HG02970 (cell line): ENCODE results near the gene KLC1.
"Not testable (repeated sequence)": the region's sequence is repeated elsewhere in the genome, so short reads cannot be mapped to it uniquely, and the experiment has no call there.

Experiments
- ATAC-seq: cut with Tn5 transposase; IDR thresholded peaks from one replicate; pipeline ENCODE4 v1.9.1; 2021; ENCODE audit warnings: mild to moderate bottlenecking, moderate library complexity, moderate number of reproducible peaks; ENCODE audit not compliant: unreplicated experiment, low FRiP score

KLC1 gene

DNA sequence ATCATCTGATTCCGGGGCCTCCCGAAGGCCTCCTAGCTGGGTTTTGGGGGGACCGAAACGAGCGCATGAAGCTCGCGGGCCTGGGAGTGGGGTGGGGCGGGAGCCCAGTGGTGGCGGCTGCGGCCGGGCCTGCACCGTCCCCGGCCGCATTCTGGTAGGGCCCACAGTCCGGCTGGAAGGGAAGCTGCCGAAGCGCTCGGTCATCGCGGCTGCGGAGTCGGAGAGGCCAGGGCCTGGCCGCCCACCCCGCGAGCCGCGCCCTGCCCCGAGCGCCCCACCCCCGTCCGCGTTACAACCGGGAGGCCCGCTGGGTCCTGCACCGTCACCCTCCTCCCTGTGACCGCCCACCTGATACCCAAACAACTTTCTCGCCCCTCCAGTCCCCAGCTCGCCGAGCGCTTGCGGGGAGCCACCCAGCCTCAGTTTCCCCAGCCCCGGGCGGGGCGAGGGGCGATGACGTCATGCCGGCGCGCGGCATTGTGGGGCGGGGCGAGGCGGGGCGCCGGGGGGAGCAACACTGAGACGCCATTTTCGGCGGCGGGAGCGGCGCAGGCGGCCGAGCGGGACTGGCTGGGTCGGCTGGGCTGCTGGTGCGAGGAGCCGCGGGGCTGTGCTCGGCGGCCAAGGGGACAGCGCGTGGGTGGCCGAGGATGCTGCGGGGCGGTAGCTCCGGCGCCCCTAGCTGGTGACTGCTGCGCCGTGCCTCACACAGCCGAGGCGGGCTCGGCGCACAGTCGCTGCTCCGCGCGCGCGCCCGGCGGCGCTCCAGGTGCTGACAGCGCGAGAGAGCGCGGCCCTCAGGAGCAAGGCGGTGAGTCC is at the start of gene KLC1:
Gene KLC1 (plus strand): TSS at position 528 of the 819 bp plus-strand sequence. CDS start 25,354 bp downstream, outside the sequence.
- ATAC-seq: peak; percentile 51

DNA sequence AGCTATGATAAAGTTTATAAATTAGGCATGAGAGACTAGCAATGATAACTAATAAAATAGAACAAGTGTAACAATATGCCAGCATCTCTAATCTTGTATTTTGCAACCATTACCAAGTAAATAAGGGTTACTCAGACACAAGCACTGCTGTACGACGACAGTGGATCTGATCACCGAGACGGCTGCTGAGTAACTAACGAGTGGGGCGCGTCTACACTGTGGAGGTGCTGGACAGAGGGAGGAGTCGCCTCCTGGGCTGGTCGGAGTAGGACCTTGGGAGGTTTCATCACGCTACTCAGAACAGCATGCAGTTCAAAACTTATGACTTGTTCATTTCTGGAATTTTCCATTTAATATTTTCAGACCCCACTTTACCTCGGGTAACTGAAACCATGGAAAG is 47.8 kb upstream of the KLC1 start:
- no peak for ATAC-seq

DNA sequence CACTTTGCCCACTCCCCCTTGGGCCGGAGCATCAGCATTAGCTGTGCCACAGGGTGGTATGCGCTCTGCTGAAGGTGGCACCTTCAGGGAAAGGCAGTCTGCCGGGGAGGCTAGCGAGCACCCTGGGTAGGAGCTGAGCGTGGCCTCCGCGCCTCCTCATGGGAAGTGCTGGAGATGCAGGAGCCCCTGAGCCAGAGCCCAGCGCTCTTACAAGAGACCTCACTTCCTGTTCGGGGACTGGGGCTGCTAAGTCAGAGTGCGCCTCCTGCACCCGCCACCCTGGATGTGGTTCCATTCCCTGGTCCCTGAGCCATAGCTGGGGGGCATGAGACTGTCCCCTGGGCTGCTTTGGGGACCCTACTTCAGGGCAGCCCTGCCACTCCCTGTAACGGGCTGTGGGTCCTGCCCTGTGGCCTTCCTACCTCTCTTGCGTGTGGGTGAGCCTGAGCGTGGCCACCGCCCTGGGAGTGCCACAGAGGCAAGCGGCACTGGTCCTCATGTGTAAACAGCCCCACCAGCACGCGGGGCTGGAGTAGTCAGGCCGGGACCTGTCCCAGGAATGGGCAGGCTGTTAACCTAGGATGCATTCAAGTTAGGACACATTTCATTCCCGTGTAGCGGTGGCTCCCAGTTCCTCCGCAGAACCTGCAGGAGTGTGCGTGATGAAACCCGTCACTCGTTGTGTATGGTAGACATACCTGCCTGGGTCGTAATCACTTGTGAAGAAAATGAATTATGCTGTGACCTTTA is 46.9 kb upstream of the KLC1 start:
- no peak for ATAC-seq

DNA sequence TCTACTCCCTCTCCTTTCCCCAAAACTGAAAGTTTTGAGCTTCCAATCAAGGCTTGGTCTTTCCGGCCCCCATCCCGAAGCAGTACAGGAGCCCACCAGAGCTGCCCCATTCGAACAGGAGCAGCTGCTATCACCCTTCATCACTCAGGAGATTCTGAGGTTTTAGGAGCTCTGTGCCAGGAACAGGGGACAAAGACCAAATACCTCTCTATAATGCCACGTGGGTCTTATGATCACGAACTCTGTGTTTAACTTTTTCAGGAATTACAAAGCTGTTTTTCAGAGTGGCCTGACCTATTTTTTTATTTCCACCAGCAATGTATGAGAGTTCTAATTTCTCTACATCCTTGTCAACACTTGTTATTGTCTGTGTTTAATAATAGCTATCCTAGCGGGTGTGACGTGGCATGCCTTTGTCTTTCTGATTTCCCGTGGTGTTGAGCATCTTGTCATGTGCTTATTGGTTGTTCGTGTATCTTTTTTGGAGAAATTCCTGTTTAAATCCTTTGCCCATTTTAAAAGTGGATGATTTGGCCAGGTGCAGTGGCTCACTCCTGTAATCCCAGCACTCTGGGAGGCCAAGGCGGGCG is 44.6 kb upstream of the KLC1 start:
- no peak for ATAC-seq

DNA sequence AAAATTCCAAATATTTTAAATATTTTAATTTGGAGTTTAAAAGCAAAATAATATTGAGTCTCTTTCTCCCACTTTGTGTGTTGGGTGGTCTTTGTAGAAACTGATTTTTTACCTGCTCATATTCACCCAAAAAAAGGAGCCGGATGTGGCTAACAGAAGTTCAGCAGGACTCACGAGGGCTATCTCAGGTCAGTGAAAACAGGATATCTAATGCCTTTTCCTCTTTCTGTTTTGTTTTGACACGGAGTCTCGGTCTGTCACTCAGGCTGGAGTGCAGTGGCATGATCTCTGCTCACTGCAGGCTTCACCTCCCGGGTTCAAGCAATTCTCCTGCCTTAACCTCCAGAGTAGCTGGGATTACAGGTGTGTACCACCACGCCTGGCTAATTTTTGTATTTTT is 35.4 kb upstream of the KLC1 start:
- ATAC-seq: peak; percentile 72

DNA sequence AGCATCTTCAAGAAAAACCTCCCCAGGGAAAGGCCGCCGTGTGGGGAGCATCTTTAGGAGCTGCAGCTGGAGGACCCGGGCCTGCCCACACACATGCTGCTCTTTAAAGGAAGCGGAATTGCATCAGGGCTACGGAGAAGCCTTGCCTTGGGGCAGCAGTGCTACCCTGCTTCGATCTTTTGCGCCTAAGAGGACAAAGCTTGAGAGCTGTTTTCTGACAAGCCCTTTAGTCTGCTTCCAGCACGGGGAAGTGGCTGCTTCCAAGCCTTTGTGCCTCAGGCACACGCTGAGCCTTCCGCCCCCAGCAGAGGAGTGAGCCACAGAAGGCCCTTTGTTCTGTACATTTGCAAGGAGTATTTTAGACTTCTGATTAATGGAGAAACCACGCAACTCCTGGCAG is 34.7 kb upstream of the KLC1 start:
- ATAC-seq: no peak

DNA sequence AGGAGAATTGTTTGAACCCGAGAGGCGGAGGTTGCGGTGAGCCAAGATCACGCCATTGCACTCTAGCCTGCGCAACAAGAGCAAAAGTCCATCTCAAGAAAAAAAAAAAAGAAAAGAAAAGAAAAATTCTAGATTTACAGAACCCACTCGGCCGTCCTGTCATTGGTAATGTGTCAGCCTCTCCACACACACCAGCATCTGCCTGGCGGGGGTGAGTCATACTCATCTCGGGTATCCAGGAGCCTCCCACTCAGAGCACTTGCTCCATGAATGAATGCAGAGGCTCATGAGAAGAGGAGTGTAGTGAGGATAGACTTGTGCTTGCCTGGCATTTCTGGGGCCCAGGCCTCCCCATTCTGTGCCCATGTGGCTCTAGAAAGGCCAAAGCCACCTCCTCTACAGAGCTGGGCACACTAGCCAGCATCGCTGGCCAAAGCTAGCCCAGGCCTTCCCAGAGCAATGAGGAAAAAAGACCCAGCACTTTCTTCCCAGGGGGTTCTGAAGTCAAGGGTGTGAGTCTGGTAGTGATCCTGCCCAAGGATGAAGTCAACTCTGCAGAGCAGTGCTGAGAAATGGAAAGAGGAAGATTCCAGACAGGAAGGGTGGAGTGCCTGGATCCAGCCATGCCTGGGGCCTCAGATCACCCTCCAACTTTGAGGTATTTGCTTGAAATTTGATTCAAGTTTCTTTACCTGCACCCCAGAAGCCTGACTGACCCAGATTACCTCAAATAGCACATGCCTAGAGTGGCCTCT is 31.2 kb upstream of the KLC1 start:
- no peak for ATAC-seq

DNA sequence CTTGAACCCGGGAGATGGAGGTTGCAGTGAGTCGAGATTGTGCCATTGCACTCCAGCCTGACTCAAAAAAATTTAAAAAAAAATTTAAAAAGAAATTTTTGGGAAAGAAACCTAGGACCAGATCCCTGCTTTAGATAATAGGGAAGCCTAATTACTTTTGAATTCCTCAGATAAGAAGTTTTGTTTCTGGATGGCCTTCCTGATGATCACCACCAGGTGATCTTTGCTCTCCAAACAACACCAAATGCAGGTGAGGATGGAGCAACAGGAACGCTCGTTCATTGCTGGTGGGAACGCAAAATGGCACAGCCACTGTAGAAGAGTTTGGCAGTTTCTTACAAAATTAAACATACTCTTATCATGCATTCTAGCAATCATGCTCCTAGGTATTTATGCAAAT is 28.5 kb upstream of the KLC1 start:
- no peak for ATAC-seq

DNA sequence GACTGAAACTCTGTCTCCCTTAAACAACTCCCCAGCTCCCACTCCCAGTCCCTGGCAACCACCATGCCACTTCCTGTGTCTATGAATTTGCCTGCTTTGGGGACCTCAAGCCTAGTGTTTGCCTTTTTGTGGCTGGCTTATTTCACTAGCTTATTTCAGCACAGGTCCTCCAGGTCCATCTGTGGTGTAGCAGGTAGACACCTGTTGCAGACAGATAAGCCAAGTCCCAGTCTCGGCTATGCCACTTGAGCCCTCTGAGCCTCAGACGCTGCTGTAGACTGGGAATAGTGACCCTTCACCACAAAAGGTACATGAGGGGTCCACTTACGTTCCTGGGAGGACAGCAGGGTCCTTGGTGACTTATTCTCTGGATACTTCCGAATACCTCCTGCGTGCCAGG is 24.4 kb upstream of the KLC1 start:
- ATAC-seq: no peak

DNA sequence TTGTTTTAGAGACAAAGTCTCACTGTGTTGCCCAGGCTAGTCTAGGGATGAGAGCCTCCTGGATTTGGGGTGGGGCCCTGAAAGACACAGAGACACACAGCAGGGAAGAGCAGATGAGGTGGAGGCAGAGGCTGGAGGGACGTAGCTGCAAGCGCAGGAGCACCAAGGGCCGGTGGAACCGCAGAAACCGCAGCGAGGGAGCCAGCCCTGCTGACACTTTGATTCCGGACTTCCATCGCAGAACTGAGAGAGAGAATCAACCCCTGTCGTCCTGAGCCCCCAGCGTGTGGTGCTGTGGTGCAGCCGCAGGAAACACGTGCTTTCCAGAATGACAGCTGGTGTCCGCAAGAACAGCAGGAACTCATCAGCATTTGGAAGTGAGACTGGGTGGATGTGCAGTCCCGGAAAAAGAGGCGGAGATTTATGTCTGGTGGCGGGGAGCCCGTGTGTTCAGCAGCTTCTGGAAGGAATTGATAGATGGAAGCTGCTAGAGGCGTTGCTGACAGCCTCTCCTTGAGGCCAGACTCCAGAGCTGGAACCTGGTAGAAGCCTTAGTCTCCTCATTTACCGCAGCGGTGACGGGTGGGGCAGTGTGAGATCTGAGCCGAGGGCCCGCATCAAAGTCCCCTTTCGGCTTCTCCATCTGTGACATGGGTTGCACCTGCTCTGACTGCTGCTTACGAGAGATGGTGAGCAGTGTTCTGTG is 21.9 kb upstream of the KLC1 start:
- peak; percentile 46 for ATAC-seq

DNA sequence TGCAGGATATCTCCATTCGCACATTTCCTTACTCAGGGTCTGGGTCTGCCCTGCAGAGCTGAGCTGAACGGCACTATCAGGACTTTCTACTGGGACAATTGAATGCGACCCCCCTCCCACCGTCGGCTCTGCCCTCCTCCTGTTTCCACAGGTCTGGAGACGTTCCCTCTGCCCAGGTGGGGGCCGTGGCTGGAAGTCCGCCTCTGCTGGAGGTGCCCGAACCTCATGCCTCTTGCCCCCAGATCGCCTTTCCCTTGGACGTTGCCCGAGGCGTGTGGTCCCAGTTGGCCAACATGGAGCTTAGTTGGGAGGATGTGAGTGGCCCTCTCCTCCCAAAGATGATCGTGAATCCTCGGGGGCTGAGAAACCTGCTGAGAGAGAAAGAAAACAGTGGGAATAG is 21.2 kb upstream of the KLC1 start:
- ATAC-seq: no peak

DNA sequence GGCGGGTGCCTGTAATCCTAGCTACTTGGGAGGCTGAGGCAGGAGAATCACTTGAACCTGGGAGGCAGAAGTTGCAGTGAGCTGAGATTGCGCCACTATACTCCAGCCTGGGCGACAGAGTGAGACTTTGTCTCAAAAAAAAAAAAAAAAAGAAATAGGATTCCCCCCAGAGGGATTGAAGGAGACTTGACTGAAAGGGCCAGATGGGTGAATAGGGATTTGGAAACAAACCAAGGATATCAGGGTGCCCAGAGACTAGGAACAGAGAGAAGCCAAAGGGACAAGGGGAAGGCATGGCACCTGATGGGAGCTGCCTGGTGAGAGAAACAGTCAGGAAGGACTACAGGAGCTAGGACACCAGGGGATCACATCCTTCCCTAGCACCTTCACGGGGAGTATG is 19.9 kb upstream of the KLC1 start:
- ATAC-seq: not testable (repeated sequence)

DNA sequence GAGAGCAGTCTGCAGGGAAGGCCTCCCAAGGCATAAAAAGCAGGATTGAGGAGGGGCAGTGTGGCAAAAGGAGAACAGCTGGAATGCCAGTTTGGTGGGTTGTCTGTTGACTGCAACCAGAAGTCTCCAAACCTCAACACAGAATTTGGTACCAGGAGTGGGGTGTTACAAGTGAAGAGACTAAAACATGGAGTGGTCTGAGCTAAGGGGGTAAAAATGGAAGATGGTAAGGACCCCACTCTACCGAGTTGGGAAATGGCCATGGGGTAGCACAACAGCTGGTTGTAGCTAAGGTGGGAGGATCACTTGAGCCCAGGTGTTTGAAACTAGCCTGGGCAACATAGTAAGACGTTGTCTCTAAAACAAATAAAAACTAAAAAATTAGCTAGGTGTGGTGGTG is 17.8 kb upstream of the KLC1 start:
- no peak for ATAC-seq

DNA sequence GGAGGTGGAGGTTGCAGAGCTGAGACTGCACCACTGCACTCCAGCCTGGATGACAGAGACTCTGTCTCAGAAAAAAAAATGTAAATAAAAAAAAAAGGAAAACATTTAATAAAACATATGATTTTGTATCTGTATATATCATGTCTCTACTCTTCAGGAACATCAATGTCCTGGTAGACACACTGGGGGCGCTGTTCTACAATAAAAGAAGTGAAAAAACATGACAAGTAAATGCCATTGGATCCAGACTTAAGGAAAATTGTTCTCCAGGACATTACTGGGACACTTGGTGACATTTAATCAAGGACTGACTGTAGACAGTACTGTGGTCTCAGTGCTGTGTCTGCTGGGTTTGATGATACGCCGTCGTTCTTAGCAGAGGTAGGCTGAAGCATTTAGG is 15.5 kb upstream of the KLC1 start:
- ATAC-seq: no peak

DNA sequence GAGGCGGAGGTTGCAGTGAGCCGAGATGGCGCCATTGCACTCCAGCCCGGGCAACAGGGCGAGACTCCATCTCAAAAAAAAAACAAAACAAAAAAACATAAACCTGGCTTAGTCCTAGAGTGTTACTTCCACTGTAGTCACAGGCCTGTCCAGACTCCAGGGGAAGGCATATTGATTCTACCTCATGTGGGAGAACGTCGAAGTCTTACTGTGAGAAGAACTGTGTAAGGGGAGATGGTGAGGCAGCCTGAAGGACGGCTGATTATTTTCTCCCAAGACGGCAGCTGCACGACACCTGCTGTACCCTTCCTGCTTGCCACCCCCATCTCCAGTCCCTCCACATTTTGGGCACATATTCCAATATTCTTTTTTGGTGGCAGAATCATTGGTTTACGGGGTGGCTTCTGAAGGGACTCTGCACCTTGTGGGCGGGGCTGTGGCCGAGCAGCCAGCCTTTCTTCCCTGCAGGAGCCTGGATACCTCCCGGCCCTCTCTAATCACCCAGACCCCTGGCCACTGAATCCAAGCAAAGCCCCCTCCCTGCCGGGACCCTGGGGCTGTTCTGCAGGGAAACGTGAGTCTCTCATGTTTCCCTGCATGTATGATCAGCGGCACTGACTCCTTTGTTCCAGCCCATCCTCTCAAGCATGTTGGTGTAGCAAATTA is 12.2 kb upstream of the KLC1 start:
- ATAC-seq: no peak

DNA sequence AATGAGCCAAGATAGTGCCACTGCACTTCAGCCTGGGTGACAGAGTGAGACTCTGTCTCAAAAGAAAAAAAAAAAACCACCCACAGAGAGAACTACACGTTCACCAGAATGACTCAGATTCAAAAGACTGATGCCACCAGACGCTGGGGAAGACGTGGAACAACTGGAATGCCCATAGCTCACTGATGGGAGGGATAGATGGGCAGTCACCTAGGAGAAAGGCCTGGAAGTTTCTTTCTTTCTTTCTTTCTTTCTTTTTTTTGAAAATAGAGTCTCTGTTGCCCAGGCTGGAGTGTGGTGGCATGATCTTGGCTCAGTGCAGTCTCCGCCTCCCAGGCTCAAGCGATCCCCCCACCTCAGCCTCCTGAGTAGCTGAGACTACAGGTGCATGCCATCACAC is 10.0 kb upstream of the KLC1 start:
- no peak for ATAC-seq

DNA sequence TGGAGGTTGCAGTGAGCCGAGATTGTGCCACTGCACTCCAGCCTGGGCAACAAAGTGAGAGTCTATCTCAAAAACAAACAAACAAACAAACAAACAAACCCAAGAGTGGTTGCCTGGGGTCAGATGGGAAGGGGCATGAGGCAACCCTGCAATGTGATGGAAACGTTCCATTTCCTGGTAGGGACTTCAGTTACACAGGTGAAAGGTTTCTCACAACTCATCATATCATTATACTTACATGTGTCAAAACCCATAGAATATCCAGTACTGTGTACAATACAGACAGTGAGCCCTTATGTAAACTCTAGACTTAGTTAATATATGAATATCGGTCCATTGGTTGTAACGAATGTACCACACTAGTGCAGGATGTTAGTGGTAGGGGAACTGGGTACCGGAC is 7.2 kb upstream of the KLC1 start:
- no peak for ATAC-seq

DNA sequence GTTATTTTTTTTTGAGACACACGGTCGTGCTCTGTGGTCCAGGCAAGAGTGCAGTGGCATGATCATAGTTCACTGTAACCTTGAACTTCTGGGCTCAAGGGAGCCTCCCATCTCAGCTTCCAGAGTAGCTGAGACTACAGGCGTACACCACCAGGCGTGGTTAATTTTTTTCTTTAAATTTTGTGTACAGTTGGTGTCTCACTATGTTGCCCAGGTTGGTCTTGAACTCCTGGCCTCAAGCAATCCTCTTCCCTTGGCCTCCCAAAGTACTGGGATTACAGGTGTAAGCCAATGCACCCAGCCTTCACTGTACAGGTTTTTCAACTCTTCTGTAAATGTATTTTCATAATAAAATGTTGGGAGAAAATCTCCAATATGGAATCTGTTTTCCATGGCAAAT is 5.7 kb upstream of the KLC1 start:
- ATAC-seq: no peak

DNA sequence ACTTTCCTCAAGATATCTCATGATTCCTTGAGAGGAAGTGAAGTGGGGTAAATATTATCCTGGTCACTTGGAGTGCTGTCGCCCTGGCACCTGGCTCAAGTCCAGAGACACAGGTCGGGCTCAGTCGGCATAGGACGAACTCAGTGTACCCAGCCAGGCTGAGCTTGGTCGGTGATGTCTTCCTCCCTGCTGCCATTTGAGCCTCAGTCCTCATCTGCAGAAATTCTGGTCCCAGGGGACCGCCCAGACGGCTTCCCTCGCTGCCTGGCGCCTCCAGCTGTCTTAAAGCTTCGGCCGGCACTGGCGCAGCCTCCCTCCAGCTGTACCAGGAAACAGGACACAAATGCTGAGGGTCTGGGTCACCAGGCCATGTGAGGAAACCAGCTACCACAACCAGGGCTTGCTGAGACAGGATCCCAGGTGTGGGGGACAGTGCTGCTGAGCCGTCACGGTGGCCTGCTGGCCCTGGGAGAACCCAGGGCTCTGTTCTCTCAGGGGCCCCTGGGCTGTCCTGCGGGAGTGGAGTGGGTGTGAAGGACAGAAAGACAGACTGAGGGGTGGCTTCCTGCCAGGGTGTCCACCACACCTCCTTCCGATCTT is 5.0 kb upstream of the KLC1 start:
- ATAC-seq: no peak
